Measurements from ENCODE around the gene FUBP3. TPM values are rescaled to one million over a fixed set of nuclear protein-coding genes. Genes with fewer than 3 reads are reported as not detected.

FUBP3 gene
- polyA plus RNA-seq, 1 donor (not counting 4 experiments of a cell fraction or from before 2014, with no cell fraction given) = 39.1 TPM

- H3K9me1 ChIP-seq (ENCODE audit: control insufficient read depth, extremely low read depth, insufficient read depth, low read length) = no peaks in the 10 kb centered on the region
- dilution Hi-C loops (cut with MboI; ENCODE audit: extremely low pct_ligation_motif_present, low sequenced_read_pairs) = no loop called here
- no peaks in the 10 kb centered on the region for H3K9me3 ChIP-seq (ENCODE audit: control insufficient read depth, low read depth, low read length)
- H3K36me3 ChIP-seq (ENCODE audit: control insufficient read depth in 2 of 2, extremely low read depth in 1 of 2, insufficient read depth in 2 of 2, low read length in 2 of 2) = no peaks in the 10 kb centered on the region
- no peak overlapping the region for H3K27ac ChIP-seq (ENCODE audit: control insufficient read depth, insufficient read depth, low read length)
- peak overlapping the region; percentile 61 for H3K4me2 ChIP-seq (ENCODE audit: control insufficient read depth, extremely low read depth, insufficient read depth, low read depth, low read length)
- H4K20me1 ChIP-seq (ENCODE audit: control insufficient read depth, extremely low read depth, insufficient read depth, low read length) = no peaks in the 10 kb centered on the region
- FAIRE-seq (no peak), DNase-seq (ENCODE audit: low read depth, low spot score) (no peak)
- peaks cover 50% of the 10 kb centered on the region for H3K4me1 ChIP-seq (ENCODE audit: control insufficient read depth, extremely low read depth, insufficient read depth, low read length)
- H3K4me3 ChIP-seq (ENCODE audit: control insufficient read depth in 2 of 3, extremely low read depth in 1 of 3, insufficient read depth in 2 of 3, low read depth in 1 of 3, low read length in 3 of 3) = peak overlapping the region in 1 of 3 experiments; percentile 9
- peak overlapping the region; percentile 48 for H3K9ac ChIP-seq (ENCODE audit: control insufficient read depth, extremely low read depth, insufficient read depth, low read length)
- peak overlapping the region; percentile 75 for H2AFZ ChIP-seq (ENCODE audit: control insufficient read depth, low read length)
- no peaks in the 10 kb centered on the region for H3K79me2 ChIP-seq (ENCODE audit: control insufficient read depth, insufficient read depth, low read length)
- H3K27me3 ChIP-seq (ENCODE audit: control insufficient read depth, extremely low read depth, insufficient read depth, low read length) = no peaks in the 10 kb centered on the region
- TF ChIP-seq CTCF (optimal IDR thresholded peaks at IDR 0.05 in 1 of 3, IDR thresholded peaks at IDR 0.05 in 1 of 3, conservative IDR thresholded peaks at IDR 0.05 in 1 of 3; ENCODE audit: extremely low read depth in 1 of 3, insufficient read depth in 2 of 3, low read length in 3 of 3) = no peak
- TF ChIP-seq EZH2 (IDR thresholded peaks at IDR 0.05; ENCODE audit: low read length) = no peak
Measured at GRCh38 chr9:130535818-130536521, 43.4 kb upstream of the FUBP3 start.

GRCh38 chr9:130536701-130537107, 42.7 kb upstream of the FUBP3 start:
- Histone ChIP-seq H3K9me3 (ENCODE audit: control insufficient read depth, low read depth, low read length) (no peaks in the 10 kb centered on the region), H3K9ac (ENCODE audit: control insufficient read depth, extremely low read depth, insufficient read depth, low read length) (peak overlapping the region; percentile 48), H2AFZ (ENCODE audit: control insufficient read depth, low read length) (no peak overlapping the region), H3K27ac (ENCODE audit: control insufficient read depth, insufficient read depth, low read length) (no peak overlapping the region), H3K79me2 (ENCODE audit: control insufficient read depth, insufficient read depth, low read length) (no peaks in the 10 kb centered on the region), H3K4me2 (ENCODE audit: control insufficient read depth, extremely low read depth, insufficient read depth, low read depth, low read length) (peak overlapping the region; percentile 61), H3K36me3 (ENCODE audit: control insufficient read depth in 2 of 2, extremely low read depth in 1 of 2, insufficient read depth in 2 of 2, low read length in 2 of 2) (no peaks in the 10 kb centered on the region), H3K4me3 (ENCODE audit: control insufficient read depth in 2 of 3, extremely low read depth in 1 of 3, insufficient read depth in 2 of 3, low read depth in 1 of 3, low read length in 3 of 3) (no peak overlapping the region), H4K20me1 (ENCODE audit: control insufficient read depth, extremely low read depth, insufficient read depth, low read length) (no peaks in the 10 kb centered on the region), H3K4me1 (ENCODE audit: control insufficient read depth, extremely low read depth, insufficient read depth, low read length) (peaks cover 50% of the 10 kb centered on the region), H3K27me3 (ENCODE audit: control insufficient read depth, extremely low read depth, insufficient read depth, low read length) (no peaks in the 10 kb centered on the region), H3K9me1 (ENCODE audit: control insufficient read depth, extremely low read depth, insufficient read depth, low read length) (no peaks in the 10 kb centered on the region)
- dilution Hi-C loops (cut with MboI; ENCODE audit: extremely low pct_ligation_motif_present, low sequenced_read_pairs) = no loop called here
- FAIRE-seq (no peak), DNase-seq (ENCODE audit: low read depth, low spot score) (peak; percentile 49)
- TF ChIP-seq CTCF (optimal IDR thresholded peaks at IDR 0.05 in 1 of 3, IDR thresholded peaks at IDR 0.05 in 1 of 3, conservative IDR thresholded peaks at IDR 0.05 in 1 of 3; ENCODE audit: extremely low read depth in 1 of 3, insufficient read depth in 2 of 3, low read length in 3 of 3) = no peak
- no peak for TF ChIP-seq EZH2 (IDR thresholded peaks at IDR 0.05; ENCODE audit: low read length)
